Endothelial cell of umbilical vein (primary cell): Measurements from ENCODE around the gene FOXRED2.

Source experiments
- TF ChIP-seq, protein P1 (sequence below), 2 donors: IDR thresholded peaks; 1 replicate in 1 of 2; 2 replicates in 1 of 2; pipeline ENCODE4 v1.5.1; 2011; ENCODE audit warnings: low read length in 2 of 2, mild to moderate bottlenecking in 2 of 2, moderate library complexity in 2 of 2, control low read depth in 1 of 2, inconsistent platforms in 1 of 2, low read depth in 1 of 2; ENCODE audit not compliant: insufficient read depth in 1 of 2; ENCODE audit errors: extremely low read depth in 1 of 2
- TF ChIP-seq, protein P2 (sequence below): IDR thresholded peaks from 2 replicates; pipeline ENCODE4 v1.6.1; 2011; ENCODE audit not compliant: insufficient read depth, insufficient read length

DNA sequence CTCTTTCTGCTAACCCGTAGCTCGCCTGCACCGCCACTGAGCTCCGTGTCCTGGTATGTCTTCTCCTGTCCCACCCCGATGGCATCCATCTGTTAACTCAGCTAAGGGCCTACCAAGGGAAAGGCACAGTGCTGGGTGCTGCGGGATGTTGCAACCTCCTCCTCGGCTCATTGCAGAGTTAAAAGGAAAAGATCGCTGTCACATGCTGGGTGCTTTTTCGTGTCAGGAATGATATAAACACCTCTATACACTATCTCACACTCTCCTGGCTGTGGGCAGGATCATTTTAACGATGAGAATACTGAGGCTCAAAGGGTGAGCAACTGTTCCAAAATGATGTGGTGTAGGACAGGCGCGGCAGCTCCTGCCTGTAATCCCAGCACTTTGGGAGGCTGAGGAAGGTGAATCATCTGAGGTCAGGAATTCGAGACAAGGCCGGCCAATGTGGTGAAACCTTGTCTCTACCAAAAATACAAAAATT is 35.5 kb downstream of the FOXRED2 start:
- TF ChIP-seq, protein P1, sequence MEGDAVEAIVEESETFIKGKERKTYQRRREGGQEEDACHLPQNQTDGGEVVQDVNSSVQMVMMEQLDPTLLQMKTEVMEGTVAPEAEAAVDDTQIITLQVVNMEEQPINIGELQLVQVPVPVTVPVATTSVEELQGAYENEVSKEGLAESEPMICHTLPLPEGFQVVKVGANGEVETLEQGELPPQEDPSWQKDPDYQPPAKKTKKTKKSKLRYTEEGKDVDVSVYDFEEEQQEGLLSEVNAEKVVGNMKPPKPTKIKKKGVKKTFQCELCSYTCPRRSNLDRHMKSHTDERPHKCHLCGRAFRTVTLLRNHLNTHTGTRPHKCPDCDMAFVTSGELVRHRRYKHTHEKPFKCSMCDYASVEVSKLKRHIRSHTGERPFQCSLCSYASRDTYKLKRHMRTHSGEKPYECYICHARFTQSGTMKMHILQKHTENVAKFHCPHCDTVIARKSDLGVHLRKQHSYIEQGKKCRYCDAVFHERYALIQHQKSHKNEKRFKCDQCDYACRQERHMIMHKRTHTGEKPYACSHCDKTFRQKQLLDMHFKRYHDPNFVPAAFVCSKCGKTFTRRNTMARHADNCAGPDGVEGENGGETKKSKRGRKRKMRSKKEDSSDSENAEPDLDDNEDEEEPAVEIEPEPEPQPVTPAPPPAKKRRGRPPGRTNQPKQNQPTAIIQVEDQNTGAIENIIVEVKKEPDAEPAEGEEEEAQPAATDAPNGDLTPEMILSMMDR (IDR thresholded peaks at IDR 0.05; ENCODE audit: extremely low read depth in 1 of 2, insufficient read depth in 1 of 2, low read depth in 1 of 2, low read length in 2 of 2) = no peak
- TF ChIP-seq, protein P2, sequence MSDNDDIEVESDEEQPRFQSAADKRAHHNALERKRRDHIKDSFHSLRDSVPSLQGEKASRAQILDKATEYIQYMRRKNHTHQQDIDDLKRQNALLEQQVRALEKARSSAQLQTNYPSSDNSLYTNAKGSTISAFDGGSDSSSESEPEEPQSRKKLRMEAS = no peak
